Central memory CD8-positive, alpha-beta T cell (primary cell): ENCODE measurements around the gene MAP7D2.

ENCODE experiments used
- ATAC-seq: fragments of 150-1000 bp; cut with Tn5 transposase; replicated peaks from 2 replicates; pipeline ENCODE4 v1.10.0; 2022; ENCODE audit warnings: mild to moderate bottlenecking, moderate FRiP score, moderate number of reproducible peaks; ENCODE audit not compliant: poor library complexity, severe bottlenecking; ENCODE audit errors: extremely low read depth
- DNase-seq, 2 donors: peaks; one replicate each; pipeline ENCODE4 v3.0.0; 2021; ENCODE audit warnings: low spot score in 2 of 2
- H3K27ac Mint-ChIP-seq: one replicate; pipeline ENCODE4 v1.8.0; 2022; ENCODE audit warnings: low read depth, mild to moderate bottlenecking, moderate library complexity, mixed read lengths
- H3K27me3 Mint-ChIP-seq: one replicate; pipeline ENCODE4 v1.8.0; 2022; ENCODE audit warnings: mixed read lengths
- H3K36me3 Mint-ChIP-seq: one replicate; pipeline ENCODE4 v1.8.0; 2022; ENCODE audit warnings: mild to moderate bottlenecking, moderate library complexity, mixed read lengths; ENCODE audit not compliant: insufficient read depth
- H3K4me1 Mint-ChIP-seq: one replicate; pipeline ENCODE4 v1.8.0; 2022; ENCODE audit warnings: mixed read lengths
- H3K4me3 Mint-ChIP-seq: one replicate; pipeline ENCODE4 v1.8.0; 2022; ENCODE audit warnings: mild to moderate bottlenecking, moderate library complexity, mixed read lengths
- H3K9me3 Mint-ChIP-seq: one replicate; pipeline ENCODE4 v1.8.0; 2022; ENCODE audit warnings: mixed read lengths

Gene MAP7D2

GRCh38 chrX:20101934-20102581, 14.6 kb downstream of the MAP7D2 start:
- no peak overlapping the region for H3K27ac Mint-ChIP-seq

GRCh38 chrX:20091499-20091898, 25.2 kb downstream of the MAP7D2 start:
- no peaks in the 10 kb centered on the region for H3K36me3 Mint-ChIP-seq
- ATAC-seq (no peak), DNase-seq (no peak)
- no peaks in the 10 kb centered on the region for H3K9me3 Mint-ChIP-seq
- no peaks in the 10 kb centered on the region for H3K27me3 Mint-ChIP-seq
- H3K4me3 Mint-ChIP-seq = no peak overlapping the region
- no peak overlapping the region for H3K27ac Mint-ChIP-seq
- no peaks in the 10 kb centered on the region for H3K4me1 Mint-ChIP-seq

More at GRCh38 chrX:20101934-20102581, 14.6 kb downstream of the MAP7D2 start:
- DNase-seq = no peak
- ATAC-seq = no peak
- Mint-ChIP-seq H3K4me3 (no peak overlapping the region), H3K27me3 (no peaks in the 10 kb centered on the region), H3K9me3 (no peaks in the 10 kb centered on the region), H3K4me1 (no peaks in the 10 kb centered on the region), H3K36me3 (no peaks in the 10 kb centered on the region)

- H3K9me3 Mint-ChIP-seq = no peaks in the 10 kb centered on the region
- H3K4me3 Mint-ChIP-seq = no peak overlapping the region
- ATAC-seq (no peak), DNase-seq (no peak)
- no peaks in the 10 kb centered on the region for H3K4me1 Mint-ChIP-seq
- H3K27me3 Mint-ChIP-seq = no peaks in the 10 kb centered on the region
- H3K36me3 Mint-ChIP-seq = no peaks in the 10 kb centered on the region
- no peak overlapping the region for H3K27ac Mint-ChIP-seq
These were observed 26.9 kb downstream of the MAP7D2 start for GRCh38 chrX:20089845-20090244.

GRCh38 chrX:20080277-20080676, 36.4 kb downstream of the MAP7D2 start:
- DNase-seq (no peak), ATAC-seq (no peak)
- Mint-ChIP-seq H3K4me3 (no peak overlapping the region), H3K27ac (no peak overlapping the region), H3K27me3 (no peaks in the 10 kb centered on the region), H3K4me1 (no peaks in the 10 kb centered on the region), H3K9me3 (no peaks in the 10 kb centered on the region), H3K36me3 (no peaks in the 10 kb centered on the region)

- Mint-ChIP-seq H3K4me1 (no peaks in the 10 kb centered on the region), H3K27ac (no peak overlapping the region), H3K36me3 (no peaks in the 10 kb centered on the region), H3K27me3 (no peaks in the 10 kb centered on the region), H3K9me3 (no peaks in the 10 kb centered on the region), H3K4me3 (no peak overlapping the region)
- no peak for ATAC-seq
- DNase-seq = no peak
These were observed 45.1 kb downstream of the MAP7D2 start for GRCh38 chrX:20071511-20072079.

- Mint-ChIP-seq H3K27ac (no peak overlapping the region), H3K4me1 (no peaks in the 10 kb centered on the region), H3K27me3 (no peaks in the 10 kb centered on the region), H3K36me3 (no peaks in the 10 kb centered on the region), H3K4me3 (no peak overlapping the region), H3K9me3 (no peaks in the 10 kb centered on the region)
- ATAC-seq (no peak), DNase-seq (no peak)
These were observed 48.8 kb downstream of the MAP7D2 start for GRCh38 chrX:20067709-20068561.

GRCh38 chrX:20066968-20067708, 49.6 kb downstream of the MAP7D2 start:
- no peaks in the 10 kb centered on the region for H3K9me3 Mint-ChIP-seq
- H3K4me1 Mint-ChIP-seq = no peaks in the 10 kb centered on the region
- H3K4me3 Mint-ChIP-seq = no peak overlapping the region
- H3K27me3 Mint-ChIP-seq = no peaks in the 10 kb centered on the region
- no peaks in the 10 kb centered on the region for H3K36me3 Mint-ChIP-seq
- H3K27ac Mint-ChIP-seq = no peak overlapping the region
- no peak for DNase-seq
- ATAC-seq = peak; percentile 28

- Mint-ChIP-seq H3K4me3 (no peak overlapping the region), H3K9me3 (no peaks in the 10 kb centered on the region), H3K4me1 (no peaks in the 10 kb centered on the region), H3K27ac (no peak overlapping the region), H3K36me3 (no peaks in the 10 kb centered on the region), H3K27me3 (no peaks in the 10 kb centered on the region)
- ATAC-seq (no peak), DNase-seq (no peak)
These were observed 52.9 kb downstream of the MAP7D2 start for GRCh38 chrX:20063716-20064351.

- DNase-seq (no peak), ATAC-seq (no peak)
- no peaks in the 10 kb centered on the region for H3K9me3 Mint-ChIP-seq
- no peaks in the 10 kb centered on the region for H3K27me3 Mint-ChIP-seq
- no peaks in the 10 kb centered on the region for H3K4me1 Mint-ChIP-seq
- no peaks in the 10 kb centered on the region for H3K36me3 Mint-ChIP-seq
- H3K4me3 Mint-ChIP-seq = no peak overlapping the region
- H3K27ac Mint-ChIP-seq = no peak overlapping the region
These were observed 53.6 kb downstream of the MAP7D2 start for GRCh38 chrX:20063153-20063552.

- Mint-ChIP-seq H3K4me3 (no peak overlapping the region), H3K9me3 (no peaks in the 10 kb centered on the region), H3K27ac (no peak overlapping the region), H3K27me3 (no peaks in the 10 kb centered on the region), H3K36me3 (no peaks in the 10 kb centered on the region), H3K4me1 (no peaks in the 10 kb centered on the region)
- DNase-seq (no peak), ATAC-seq (no peak)
These were observed 54.9 kb downstream of the MAP7D2 start for GRCh38 chrX:20061855-20062254.

GRCh38 chrX:20060961-20061748, 55.6 kb downstream of the MAP7D2 start:
- Mint-ChIP-seq H3K36me3 (no peaks in the 10 kb centered on the region), H3K4me3 (no peak overlapping the region), H3K27me3 (no peaks in the 10 kb centered on the region), H3K4me1 (no peaks in the 10 kb centered on the region), H3K27ac (no peak overlapping the region), H3K9me3 (no peaks in the 10 kb centered on the region)
- peak; percentile 19 for ATAC-seq
- no peak for DNase-seq
